ENCODE measurements around the gene PGBD1. TPM values are rescaled to one million over a fixed set of nuclear protein-coding genes. Genes with fewer than 3 reads are reported as not detected.

The PGBD1 gene
- total RNA-seq, 1 donor from 2014 or later = 13.8 TPM

- no peaks in the 10 kb centered on the region for H3K9me3 ChIP-seq (ENCODE audit: low read depth)
- peak overlapping the region; percentile 89 for H3K27ac Mint-ChIP-seq
- DNase-seq (ENCODE audit: low spot score) = no peak
- H3K79me2 ChIP-seq (ENCODE audit: low read depth) = peaks cover 25% of the 10 kb centered on the region
- H3K4me3 ChIP-seq = peak overlapping the region; percentile 88
- H3K4me1 ChIP-seq = peaks cover 14% of the 10 kb centered on the region
- no peaks in the 10 kb centered on the region for H3K9me3 Mint-ChIP-seq
- TF ChIP-seq EZH2 (IDR thresholded peaks at IDR 0.05) = no peak
- TF ChIP-seq EZH2phosphoT487 (IDR thresholded peaks at IDR 0.05) = no peak
- TF ChIP-seq CTCF (IDR thresholded peaks at IDR 0.05) = no peak
- H3K27me3 Mint-ChIP-seq (ENCODE audit: insufficient read depth, low read depth) = peaks cover 4% of the 10 kb centered on the region
- peaks cover 22% of the 10 kb centered on the region for H3K36me3 Mint-ChIP-seq
- peaks cover 6% of the 10 kb centered on the region for H3K27me3 ChIP-seq
- H3K4me1 Mint-ChIP-seq = peaks cover 10% of the 10 kb centered on the region
- no peak overlapping the region for H3K9ac ChIP-seq
- H3K27ac ChIP-seq = no peak overlapping the region
- peaks cover 7% of the 10 kb centered on the region for H3F3A ChIP-seq (ENCODE audit: low read depth)
- peak overlapping the region; percentile 92 for H3K4me2 ChIP-seq
- peak overlapping the region; percentile 96 for H3K4me3 Mint-ChIP-seq
- H4K20me1 ChIP-seq (ENCODE audit: low read depth) = peaks cover 6% of the 10 kb centered on the region
- H2AFZ ChIP-seq (replicated peaks) = no peak overlapping the region
- H3K36me3 ChIP-seq = no peaks in the 10 kb centered on the region
These were observed 631 bp upstream of the PGBD1 start for GRCh38 chr6:28280595-28281287.

GRCh38 chr6:28282926-28283325, 1.6 kb downstream of the PGBD1 start:
- Mint-ChIP-seq H3K27me3 (ENCODE audit: insufficient read depth, low read depth) (no peaks in the 10 kb centered on the region), H3K4me1 (peaks cover 10% of the 10 kb centered on the region), H3K9me3 (no peaks in the 10 kb centered on the region), H3K4me3 (peak overlapping the region; percentile 96), H3K36me3 (peaks cover 32% of the 10 kb centered on the region), H3K27ac (no peak overlapping the region)
- peak overlapping the region; percentile 92 for H3K4me2 ChIP-seq
- no peak for TF ChIP-seq CTCF (IDR thresholded peaks at IDR 0.05)
- no peak for TF ChIP-seq EZH2 (IDR thresholded peaks at IDR 0.05)
- no peak for TF ChIP-seq EZH2phosphoT487 (IDR thresholded peaks at IDR 0.05)
- no peak overlapping the region for H3K9ac ChIP-seq
- H3K79me2 ChIP-seq (ENCODE audit: low read depth) = peaks cover 25% of the 10 kb centered on the region
- H2AFZ ChIP-seq (replicated peaks) = no peak overlapping the region
- peaks cover 14% of the 10 kb centered on the region for H3K4me1 ChIP-seq
- peaks cover 6% of the 10 kb centered on the region for H3K36me3 ChIP-seq
- H3K9me3 ChIP-seq (ENCODE audit: low read depth) = no peaks in the 10 kb centered on the region
- DNase-seq (ENCODE audit: low spot score) = no peak
- peaks cover 6% of the 10 kb centered on the region for H4K20me1 ChIP-seq (ENCODE audit: low read depth)
- H3K4me3 ChIP-seq = peak overlapping the region; percentile 88
- H3F3A ChIP-seq (ENCODE audit: low read depth) = peaks cover 7% of the 10 kb centered on the region
- peaks cover 6% of the 10 kb centered on the region for H3K27me3 ChIP-seq
- no peak overlapping the region for H3K27ac ChIP-seq

GRCh38 chr6:28291573-28291972, 10.2 kb downstream of the PGBD1 start:
- no peak overlapping the region for H3K4me3 Mint-ChIP-seq
- H3K27ac Mint-ChIP-seq = no peak overlapping the region
- Histone ChIP-seq H3K79me2 (ENCODE audit: low read depth) (no peaks in the 10 kb centered on the region), H3F3A (ENCODE audit: low read depth) (no peaks in the 10 kb centered on the region), H3K27ac (no peak overlapping the region), H3K4me3 (no peak overlapping the region), H3K4me2 (no peak overlapping the region), H3K4me1 (no peaks in the 10 kb centered on the region), H3K9ac (no peak overlapping the region), H3K27me3 (no peaks in the 10 kb centered on the region), H3K9me3 (ENCODE audit: low read depth) (no peaks in the 10 kb centered on the region), H3K36me3 (peaks cover 8% of the 10 kb centered on the region), H4K20me1 (ENCODE audit: low read depth) (no peaks in the 10 kb centered on the region), H2AFZ (replicated peaks) (no peak overlapping the region)
- H3K36me3 Mint-ChIP-seq = peaks cover 48% of the 10 kb centered on the region
- H3K4me1 Mint-ChIP-seq = no peaks in the 10 kb centered on the region
- H3K9me3 Mint-ChIP-seq = peaks cover 2% of the 10 kb centered on the region
- TF ChIP-seq CTCF (IDR thresholded peaks at IDR 0.05) (no peak), EZH2 (IDR thresholded peaks at IDR 0.05) (no peak), EZH2phosphoT487 (IDR thresholded peaks at IDR 0.05) (no peak)
- DNase-seq (ENCODE audit: low spot score) = no peak
- no peaks in the 10 kb centered on the region for H3K27me3 Mint-ChIP-seq (ENCODE audit: insufficient read depth, low read depth)

Measured in neural progenitor cell (in vitro differentiated cells).